ENCODE data around the gene OTUD4.

The OTUD4 gene

DNA sequence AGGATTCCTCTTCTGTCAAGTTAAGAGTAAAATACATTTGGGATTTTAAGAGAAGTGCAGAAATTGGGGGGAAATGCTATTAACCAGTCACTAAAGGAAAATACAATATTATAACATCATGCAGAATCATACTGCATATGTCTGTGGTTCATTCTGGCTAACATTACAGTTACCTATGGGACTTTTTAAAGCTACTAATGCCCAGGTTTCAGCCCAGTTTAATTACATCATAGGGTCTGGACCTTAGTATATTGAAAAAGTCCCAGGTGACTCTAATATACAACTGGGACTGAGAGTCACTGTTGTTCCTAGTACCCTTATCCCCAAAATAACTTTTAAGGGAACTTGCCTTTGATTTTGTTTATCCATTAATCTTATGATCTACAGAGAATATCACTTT, 72.3 kb downstream of the OTUD4 start:
- Histone ChIP-seq H3K4me3 (ENCODE audit: low read depth, low read length, poor library complexity, severe bottlenecking) (no peak overlapping the region), H3K27ac (ENCODE audit: low read depth, low read length, poor library complexity, severe bottlenecking) (no peak overlapping the region), H3K27me3 (ENCODE audit: insufficient read depth, low read length) (no peaks in the 10 kb centered on the region), H3K4me1 (ENCODE audit: insufficient read depth, low read length, severe bottlenecking) (peaks cover 7% of the 10 kb centered on the region), H3F3A (ENCODE audit: insufficient read depth, low read length) (no peaks in the 10 kb centered on the region), H4K20me1 (ENCODE audit: insufficient read depth, low read length) (no peaks in the 10 kb centered on the region), H3K9ac (ENCODE audit: low read length) (no peak overlapping the region), H3K9me2 (ENCODE audit: low read depth, low read length) (no peaks in the 10 kb centered on the region), H3K36me3 (ENCODE audit: insufficient read depth, low read length) (peaks cover 95% of the 10 kb centered on the region), H3K79me2 (ENCODE audit: insufficient read depth, low read length) (peaks cover 30% of the 10 kb centered on the region), H3K4me2 (ENCODE audit: low read length) (no peak overlapping the region), H2AFZ (ENCODE audit: low read length) (no peak overlapping the region), H3K9me3 (ENCODE audit: low read length) (no peaks in the 10 kb centered on the region)
- TF ChIP-seq, protein P1, sequence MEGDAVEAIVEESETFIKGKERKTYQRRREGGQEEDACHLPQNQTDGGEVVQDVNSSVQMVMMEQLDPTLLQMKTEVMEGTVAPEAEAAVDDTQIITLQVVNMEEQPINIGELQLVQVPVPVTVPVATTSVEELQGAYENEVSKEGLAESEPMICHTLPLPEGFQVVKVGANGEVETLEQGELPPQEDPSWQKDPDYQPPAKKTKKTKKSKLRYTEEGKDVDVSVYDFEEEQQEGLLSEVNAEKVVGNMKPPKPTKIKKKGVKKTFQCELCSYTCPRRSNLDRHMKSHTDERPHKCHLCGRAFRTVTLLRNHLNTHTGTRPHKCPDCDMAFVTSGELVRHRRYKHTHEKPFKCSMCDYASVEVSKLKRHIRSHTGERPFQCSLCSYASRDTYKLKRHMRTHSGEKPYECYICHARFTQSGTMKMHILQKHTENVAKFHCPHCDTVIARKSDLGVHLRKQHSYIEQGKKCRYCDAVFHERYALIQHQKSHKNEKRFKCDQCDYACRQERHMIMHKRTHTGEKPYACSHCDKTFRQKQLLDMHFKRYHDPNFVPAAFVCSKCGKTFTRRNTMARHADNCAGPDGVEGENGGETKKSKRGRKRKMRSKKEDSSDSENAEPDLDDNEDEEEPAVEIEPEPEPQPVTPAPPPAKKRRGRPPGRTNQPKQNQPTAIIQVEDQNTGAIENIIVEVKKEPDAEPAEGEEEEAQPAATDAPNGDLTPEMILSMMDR (IDR thresholded peaks at IDR 0.05; ENCODE audit: low read length) = no peak
- no peak for TF ChIP-seq EZH2 (IDR thresholded peaks at IDR 0.05; ENCODE audit: borderline replicate concordance, low read length)

DNA sequence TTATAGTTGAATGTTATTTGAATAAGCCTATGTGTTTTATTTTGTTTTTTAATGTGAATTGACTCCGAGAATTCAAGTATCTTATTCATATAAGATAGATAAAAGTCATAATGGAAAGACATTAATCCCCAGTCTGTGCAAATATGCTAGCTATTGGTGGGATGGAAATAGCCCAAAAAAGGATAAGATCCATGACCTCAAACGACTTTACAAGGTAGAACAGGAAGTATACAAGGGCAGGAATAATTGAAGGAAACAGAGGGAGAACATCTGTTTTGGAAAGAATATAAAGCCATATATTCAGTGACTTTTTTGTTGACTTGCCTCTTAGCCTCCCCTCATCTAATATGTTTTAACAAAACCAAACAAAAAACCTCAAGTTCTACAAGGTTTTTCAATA, 73.3 kb downstream of the OTUD4 start:
- no peak overlapping the region for H3K27ac ChIP-seq (ENCODE audit: low read depth, low read length, poor library complexity, severe bottlenecking)
- no peaks in the 10 kb centered on the region for H3K9me2 ChIP-seq (ENCODE audit: low read depth, low read length)
- H4K20me1 ChIP-seq (ENCODE audit: insufficient read depth, low read length) = no peaks in the 10 kb centered on the region
- H3K36me3 ChIP-seq (ENCODE audit: insufficient read depth, low read length) = peaks cover 85% of the 10 kb centered on the region
- no peaks in the 10 kb centered on the region for H3K27me3 ChIP-seq (ENCODE audit: insufficient read depth, low read length)
- H3K4me2 ChIP-seq (ENCODE audit: low read length) = no peak overlapping the region
- H3K9me3 ChIP-seq (ENCODE audit: low read length) = no peaks in the 10 kb centered on the region
- no peak for TF ChIP-seq EZH2 (IDR thresholded peaks at IDR 0.05; ENCODE audit: borderline replicate concordance, low read length)
- TF ChIP-seq, protein P1 (IDR thresholded peaks at IDR 0.05; ENCODE audit: low read length) = no peak
- peaks cover 40% of the 10 kb centered on the region for H3K79me2 ChIP-seq (ENCODE audit: insufficient read depth, low read length)
- H2AFZ ChIP-seq (ENCODE audit: low read length) = no peak overlapping the region
- H3K9ac ChIP-seq (ENCODE audit: low read length) = no peak overlapping the region
- no peak overlapping the region for H3K4me3 ChIP-seq (ENCODE audit: low read depth, low read length, poor library complexity, severe bottlenecking)
- peaks cover 17% of the 10 kb centered on the region for H3K4me1 ChIP-seq (ENCODE audit: insufficient read depth, low read length, severe bottlenecking)
- H3F3A ChIP-seq (ENCODE audit: insufficient read depth, low read length) = no peaks in the 10 kb centered on the region

DNA sequence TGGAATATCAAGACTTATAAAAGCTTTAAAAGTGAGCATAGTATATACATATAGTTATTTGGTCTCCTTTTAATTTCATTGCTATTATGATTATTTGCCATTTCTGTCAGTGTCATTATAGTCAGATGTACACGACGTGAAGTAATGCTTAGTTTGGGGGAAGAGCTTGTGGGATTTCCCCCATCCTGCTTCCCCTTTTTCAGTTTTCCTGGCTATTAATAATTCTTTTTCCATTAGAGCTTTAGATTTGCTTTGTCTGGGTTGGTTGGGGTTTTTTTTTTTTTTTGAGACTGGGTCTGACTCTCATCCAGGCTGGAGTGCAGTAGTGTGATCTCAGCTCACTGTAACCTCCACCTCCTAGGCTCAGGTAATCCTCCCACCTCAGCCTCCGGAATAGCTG, 76.9 kb downstream of the OTUD4 start:
- H3K79me2 ChIP-seq (ENCODE audit: insufficient read depth, low read length) = peaks cover 77% of the 10 kb centered on the region
- no peak overlapping the region for H3K9ac ChIP-seq (ENCODE audit: low read length)
- peaks cover 56% of the 10 kb centered on the region for H3K36me3 ChIP-seq (ENCODE audit: insufficient read depth, low read length)

More for the DNA sequence above, 76.9 kb downstream of the OTUD4 start:
- 0 out of 2 replicates have a peak overlapping the region, but pooled peaks have one; percentile 15 for H3K4me2 ChIP-seq (ENCODE audit: low read length)
- peaks cover 48% of the 10 kb centered on the region for H3K4me1 ChIP-seq (ENCODE audit: insufficient read depth, low read length, severe bottlenecking)
- TF ChIP-seq EZH2 (IDR thresholded peaks at IDR 0.05; ENCODE audit: borderline replicate concordance, low read length) = no peak
- TF ChIP-seq, protein P1 (IDR thresholded peaks at IDR 0.05; ENCODE audit: low read length) = no peak
- H4K20me1 ChIP-seq (ENCODE audit: insufficient read depth, low read length) = no peaks in the 10 kb centered on the region
- no peak overlapping the region for H3K27ac ChIP-seq (ENCODE audit: low read depth, low read length, poor library complexity, severe bottlenecking)
- H2AFZ ChIP-seq (ENCODE audit: low read length) = no peak overlapping the region
- no peaks in the 10 kb centered on the region for H3K27me3 ChIP-seq (ENCODE audit: insufficient read depth, low read length)
- H3K9me3 ChIP-seq (ENCODE audit: low read length) = no peaks in the 10 kb centered on the region
- no peaks in the 10 kb centered on the region for H3K9me2 ChIP-seq (ENCODE audit: low read depth, low read length)
- H3K4me3 ChIP-seq (ENCODE audit: low read depth, low read length, poor library complexity, severe bottlenecking) = no peak overlapping the region
- no peaks in the 10 kb centered on the region for H3F3A ChIP-seq (ENCODE audit: insufficient read depth, low read length)
